ENCODE results near the gene KRTAP10-2. TPM values are rescaled to one million over a fixed set of nuclear protein-coding genes. Genes with fewer than 3 reads are reported as not detected.

The KRTAP10-2 gene
- total and polyA plus RNA-seq, 2 experiments from 2014 or later: 0.24 TPM; not detected in 1

DNA sequence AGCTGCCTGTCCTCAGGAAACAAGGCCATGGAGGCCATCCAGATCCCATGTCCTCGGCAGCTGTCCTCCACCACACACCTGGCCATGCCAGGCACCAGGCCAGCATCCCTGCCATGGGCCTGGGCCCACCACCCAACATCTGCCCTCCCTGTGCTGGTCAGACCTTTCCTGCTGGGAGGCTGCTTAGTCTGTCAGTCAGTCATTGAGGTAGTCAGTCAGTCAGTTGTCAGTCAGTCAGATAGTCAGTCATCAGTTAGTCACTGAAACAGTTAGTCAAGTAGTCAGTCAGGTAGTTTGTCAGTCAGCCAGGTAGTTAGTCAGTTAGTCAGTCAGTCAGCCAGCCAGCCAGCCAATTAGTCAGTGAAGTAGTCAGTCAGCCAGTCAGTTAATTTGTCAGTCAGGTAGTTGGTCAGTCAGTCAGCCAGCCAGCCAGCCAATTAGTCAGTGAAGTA lies 28.5 kb downstream of the KRTAP10-2 start:
- Histone ChIP-seq H3K9me2 (ENCODE audit: insufficient read depth) (0 out of 2 replicates have a peak, but pooled peaks cover 4% of the 10 kb centered on the region), H3F3A (replicated peaks; ENCODE audit: low read depth) (no peaks in the 10 kb centered on the region), H2AFZ (no peak overlapping the region), H3K4me3 (no peak overlapping the region), H3K4me1 (ENCODE audit: insufficient read depth) (no peaks in the 10 kb centered on the region), H4K20me1 (replicated peaks; ENCODE audit: insufficient read depth) (no peaks in the 10 kb centered on the region), H3K79me2 (replicated peaks; ENCODE audit: insufficient read depth) (no peaks in the 10 kb centered on the region), H3K36me3 (ENCODE audit: insufficient read depth) (no peaks in the 10 kb centered on the region), H3K27me3 (ENCODE audit: insufficient read depth) (no peaks in the 10 kb centered on the region), H3K4me2 (no peak overlapping the region), H3K27ac (ENCODE audit: low read depth) (no peak overlapping the region)
- Mint-ChIP-seq H3K27me3 (ENCODE audit: insufficient read depth, low read depth, poor library complexity) (peaks cover 6% of the 10 kb centered on the region), H3K4me3 (no peak overlapping the region), H3K9me3 (peaks cover 1% of the 10 kb centered on the region; the same call in 1 of the 3 replicates), H3K36me3 (ENCODE audit: low read depth) (peaks cover 2% of the 10 kb centered on the region; the same call in 1 of the 3 replicates), H3K27ac (no peak overlapping the region), H3K4me1 (no peaks in the 10 kb centered on the region; the same call in 2 of the 3 replicates)
- TF ChIP-seq EZH2phosphoT487 (IDR thresholded peaks at IDR 0.05; ENCODE audit: unreplicated experiment) (no peak), EZH2 (IDR thresholded peaks at IDR 0.05; ENCODE audit: low read depth, unreplicated experiment) (no peak), ZNF114 (CRISPR knock-in tag; IDR thresholded peaks at IDR 0.05) (no peak), POLR2AphosphoS5 (IDR thresholded peaks at IDR 0.05; ENCODE audit: low read depth) (no peak), NANOG (IDR thresholded peaks at IDR 0.05; ENCODE audit: borderline replicate concordance) (no peak), ZNF331 (CRISPR knock-in tag; IDR thresholded peaks at IDR 0.05; ENCODE audit: low read depth) (no peak), CREB1 (CRISPR knock-in tag; IDR thresholded peaks at IDR 0.05; ENCODE audit: low read depth) (no peak), STAT1 (IDR thresholded peaks at IDR 0.05; ENCODE audit: unreplicated experiment) (no peak), JUNB (IDR thresholded peaks at IDR 0.05; ENCODE audit: unreplicated experiment) (no peak)
- TF ChIP-seq, protein P1, sequence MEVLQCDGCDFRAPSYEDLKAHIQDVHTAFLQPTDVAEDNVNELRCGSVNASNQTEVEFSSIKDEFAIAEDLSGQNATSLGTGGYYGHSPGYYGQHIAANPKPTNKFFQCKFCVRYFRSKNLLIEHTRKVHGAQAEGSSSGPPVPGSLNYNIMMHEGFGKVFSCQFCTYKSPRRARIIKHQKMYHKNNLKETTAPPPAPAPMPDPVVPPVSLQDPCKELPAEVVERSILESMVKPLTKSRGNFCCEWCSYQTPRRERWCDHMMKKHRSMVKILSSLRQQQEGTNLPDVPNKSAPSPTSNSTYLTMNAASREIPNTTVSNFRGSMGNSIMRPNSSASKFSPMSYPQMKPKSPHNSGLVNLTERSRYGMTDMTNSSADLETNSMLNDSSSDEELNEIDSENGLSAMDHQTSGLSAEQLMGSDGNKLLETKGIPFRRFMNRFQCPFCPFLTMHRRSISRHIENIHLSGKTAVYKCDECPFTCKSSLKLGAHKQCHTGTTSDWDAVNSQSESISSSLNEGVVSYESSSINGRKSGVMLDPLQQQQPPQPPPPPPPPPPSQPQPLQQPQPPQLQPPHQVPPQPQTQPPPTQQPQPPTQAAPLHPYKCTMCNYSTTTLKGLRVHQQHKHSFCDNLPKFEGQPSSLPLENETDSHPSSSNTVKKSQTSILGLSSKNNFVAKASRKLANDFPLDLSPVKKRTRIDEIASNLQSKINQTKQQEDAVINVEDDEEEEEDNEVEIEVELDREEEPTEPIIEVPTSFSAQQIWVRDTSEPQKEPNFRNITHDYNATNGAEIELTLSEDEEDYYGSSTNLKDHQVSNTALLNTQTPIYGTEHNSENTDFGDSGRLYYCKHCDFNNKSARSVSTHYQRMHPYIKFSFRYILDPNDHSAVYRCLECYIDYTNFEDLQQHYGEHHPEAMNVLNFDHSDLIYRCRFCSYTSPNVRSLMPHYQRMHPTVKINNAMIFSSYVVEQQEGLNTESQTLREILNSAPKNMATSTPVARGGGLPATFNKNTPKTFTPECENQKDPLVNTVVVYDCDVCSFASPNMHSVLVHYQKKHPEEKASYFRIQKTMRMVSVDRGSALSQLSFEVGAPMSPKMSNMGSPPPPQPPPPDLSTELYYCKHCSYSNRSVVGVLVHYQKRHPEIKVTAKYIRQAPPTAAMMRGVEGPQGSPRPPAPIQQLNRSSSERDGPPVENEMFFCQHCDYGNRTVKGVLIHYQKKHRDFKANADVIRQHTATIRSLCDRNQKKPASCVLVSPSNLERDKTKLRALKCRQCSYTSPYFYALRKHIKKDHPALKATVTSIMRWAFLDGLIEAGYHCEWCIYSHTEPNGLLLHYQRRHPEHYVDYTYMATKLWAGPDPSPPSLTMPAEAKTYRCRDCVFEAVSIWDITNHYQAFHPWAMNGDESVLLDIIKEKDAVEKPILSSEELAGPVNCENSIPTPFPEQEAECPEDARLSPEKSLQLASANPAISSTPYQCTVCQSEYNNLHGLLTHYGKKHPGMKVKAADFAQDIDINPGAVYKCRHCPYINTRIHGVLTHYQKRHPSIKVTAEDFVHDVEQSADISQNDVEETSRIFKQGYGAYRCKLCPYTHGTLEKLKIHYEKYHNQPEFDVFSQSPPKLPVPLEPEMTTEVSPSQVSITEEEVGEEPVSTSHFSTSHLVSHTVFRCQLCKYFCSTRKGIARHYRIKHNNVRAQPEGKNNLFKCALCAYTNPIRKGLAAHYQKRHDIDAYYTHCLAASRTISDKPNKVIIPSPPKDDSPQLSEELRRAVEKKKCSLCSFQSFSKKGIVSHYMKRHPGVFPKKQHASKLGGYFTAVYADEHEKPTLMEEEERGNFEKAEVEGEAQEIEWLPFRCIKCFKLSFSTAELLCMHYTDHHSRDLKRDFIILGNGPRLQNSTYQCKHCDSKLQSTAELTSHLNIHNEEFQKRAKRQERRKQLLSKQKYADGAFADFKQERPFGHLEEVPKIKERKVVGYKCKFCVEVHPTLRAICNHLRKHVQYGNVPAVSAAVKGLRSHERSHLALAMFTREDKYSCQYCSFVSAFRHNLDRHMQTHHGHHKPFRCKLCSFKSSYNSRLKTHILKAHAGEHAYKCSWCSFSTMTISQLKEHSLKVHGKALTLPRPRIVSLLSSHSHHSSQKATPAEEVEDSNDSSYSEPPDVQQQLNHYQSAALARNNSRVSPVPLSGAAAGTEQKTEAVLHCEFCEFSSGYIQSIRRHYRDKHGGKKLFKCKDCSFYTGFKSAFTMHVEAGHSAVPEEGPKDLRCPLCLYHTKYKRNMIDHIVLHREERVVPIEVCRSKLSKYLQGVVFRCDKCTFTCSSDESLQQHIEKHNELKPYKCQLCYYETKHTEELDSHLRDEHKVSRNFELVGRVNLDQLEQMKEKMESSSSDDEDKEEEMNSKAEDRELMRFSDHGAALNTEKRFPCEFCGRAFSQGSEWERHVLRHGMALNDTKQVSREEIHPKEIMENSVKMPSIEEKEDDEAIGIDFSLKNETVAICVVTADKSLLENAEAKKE (CRISPR knock-in tag; IDR thresholded peaks at IDR 0.05): no peak
- TF ChIP-seq, protein P2, sequence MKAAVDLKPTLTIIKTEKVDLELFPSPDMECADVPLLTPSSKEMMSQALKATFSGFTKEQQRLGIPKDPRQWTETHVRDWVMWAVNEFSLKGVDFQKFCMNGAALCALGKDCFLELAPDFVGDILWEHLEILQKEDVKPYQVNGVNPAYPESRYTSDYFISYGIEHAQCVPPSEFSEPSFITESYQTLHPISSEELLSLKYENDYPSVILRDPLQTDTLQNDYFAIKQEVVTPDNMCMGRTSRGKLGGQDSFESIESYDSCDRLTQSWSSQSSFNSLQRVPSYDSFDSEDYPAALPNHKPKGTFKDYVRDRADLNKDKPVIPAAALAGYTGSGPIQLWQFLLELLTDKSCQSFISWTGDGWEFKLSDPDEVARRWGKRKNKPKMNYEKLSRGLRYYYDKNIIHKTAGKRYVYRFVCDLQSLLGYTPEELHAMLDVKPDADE (IDR thresholded peaks at IDR 0.05): no peak
- TF ChIP-seq, protein P3, sequence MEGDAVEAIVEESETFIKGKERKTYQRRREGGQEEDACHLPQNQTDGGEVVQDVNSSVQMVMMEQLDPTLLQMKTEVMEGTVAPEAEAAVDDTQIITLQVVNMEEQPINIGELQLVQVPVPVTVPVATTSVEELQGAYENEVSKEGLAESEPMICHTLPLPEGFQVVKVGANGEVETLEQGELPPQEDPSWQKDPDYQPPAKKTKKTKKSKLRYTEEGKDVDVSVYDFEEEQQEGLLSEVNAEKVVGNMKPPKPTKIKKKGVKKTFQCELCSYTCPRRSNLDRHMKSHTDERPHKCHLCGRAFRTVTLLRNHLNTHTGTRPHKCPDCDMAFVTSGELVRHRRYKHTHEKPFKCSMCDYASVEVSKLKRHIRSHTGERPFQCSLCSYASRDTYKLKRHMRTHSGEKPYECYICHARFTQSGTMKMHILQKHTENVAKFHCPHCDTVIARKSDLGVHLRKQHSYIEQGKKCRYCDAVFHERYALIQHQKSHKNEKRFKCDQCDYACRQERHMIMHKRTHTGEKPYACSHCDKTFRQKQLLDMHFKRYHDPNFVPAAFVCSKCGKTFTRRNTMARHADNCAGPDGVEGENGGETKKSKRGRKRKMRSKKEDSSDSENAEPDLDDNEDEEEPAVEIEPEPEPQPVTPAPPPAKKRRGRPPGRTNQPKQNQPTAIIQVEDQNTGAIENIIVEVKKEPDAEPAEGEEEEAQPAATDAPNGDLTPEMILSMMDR (conservative IDR thresholded peaks at IDR 0.05; ENCODE audit: low read depth in 2 of 2): no peak
- TF ChIP-seq, protein P4, sequence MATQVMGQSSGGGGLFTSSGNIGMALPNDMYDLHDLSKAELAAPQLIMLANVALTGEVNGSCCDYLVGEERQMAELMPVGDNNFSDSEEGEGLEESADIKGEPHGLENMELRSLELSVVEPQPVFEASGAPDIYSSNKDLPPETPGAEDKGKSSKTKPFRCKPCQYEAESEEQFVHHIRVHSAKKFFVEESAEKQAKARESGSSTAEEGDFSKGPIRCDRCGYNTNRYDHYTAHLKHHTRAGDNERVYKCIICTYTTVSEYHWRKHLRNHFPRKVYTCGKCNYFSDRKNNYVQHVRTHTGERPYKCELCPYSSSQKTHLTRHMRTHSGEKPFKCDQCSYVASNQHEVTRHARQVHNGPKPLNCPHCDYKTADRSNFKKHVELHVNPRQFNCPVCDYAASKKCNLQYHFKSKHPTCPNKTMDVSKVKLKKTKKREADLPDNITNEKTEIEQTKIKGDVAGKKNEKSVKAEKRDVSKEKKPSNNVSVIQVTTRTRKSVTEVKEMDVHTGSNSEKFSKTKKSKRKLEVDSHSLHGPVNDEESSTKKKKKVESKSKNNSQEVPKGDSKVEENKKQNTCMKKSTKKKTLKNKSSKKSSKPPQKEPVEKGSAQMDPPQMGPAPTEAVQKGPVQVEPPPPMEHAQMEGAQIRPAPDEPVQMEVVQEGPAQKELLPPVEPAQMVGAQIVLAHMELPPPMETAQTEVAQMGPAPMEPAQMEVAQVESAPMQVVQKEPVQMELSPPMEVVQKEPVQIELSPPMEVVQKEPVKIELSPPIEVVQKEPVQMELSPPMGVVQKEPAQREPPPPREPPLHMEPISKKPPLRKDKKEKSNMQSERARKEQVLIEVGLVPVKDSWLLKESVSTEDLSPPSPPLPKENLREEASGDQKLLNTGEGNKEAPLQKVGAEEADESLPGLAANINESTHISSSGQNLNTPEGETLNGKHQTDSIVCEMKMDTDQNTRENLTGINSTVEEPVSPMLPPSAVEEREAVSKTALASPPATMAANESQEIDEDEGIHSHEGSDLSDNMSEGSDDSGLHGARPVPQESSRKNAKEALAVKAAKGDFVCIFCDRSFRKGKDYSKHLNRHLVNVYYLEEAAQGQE (IDR thresholded peaks at IDR 0.05; ENCODE audit: unreplicated experiment): no peak
- DNase-seq (ENCODE audit: low spot score) (no peak), ATAC-seq (no peak)

Measured in GM23338 (cell line).